SKM-1 (cell line): ENCODE data around the gene RECQL5.
"Not testable (repeated sequence)": the region's sequence is repeated elsewhere in the genome, so short reads cannot be mapped to it uniquely, and the experiment has no call there.

Source experiments
- DNase-seq: peaks from one replicate; lab custom pipeline; 2025; ENCODE audit not compliant: unreplicated experiment; lab: John Stamatoyannopoulos, UW

RECQL5 gene

DNA sequence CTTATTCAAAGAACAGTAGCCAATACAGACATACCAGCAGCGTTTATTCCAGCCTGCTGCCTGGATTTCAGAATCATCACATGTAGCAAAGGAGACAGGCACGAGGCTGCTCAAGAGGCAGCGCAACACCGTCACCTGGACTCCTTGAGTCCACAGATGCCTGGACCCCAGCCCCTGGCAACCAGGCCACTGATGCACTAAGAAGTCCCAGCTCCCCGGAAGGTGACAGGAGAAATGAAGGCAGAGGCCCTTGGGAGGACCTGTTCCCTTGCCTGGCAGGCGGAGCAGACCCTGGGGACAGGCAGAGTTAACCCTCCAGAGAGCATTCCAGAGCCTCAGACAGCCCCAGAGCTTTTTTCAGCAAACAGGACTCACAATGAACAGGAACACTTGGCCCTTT lies 17.3 kb downstream of the RECQL5 start:
- DNase-seq, result no peak

DNA sequence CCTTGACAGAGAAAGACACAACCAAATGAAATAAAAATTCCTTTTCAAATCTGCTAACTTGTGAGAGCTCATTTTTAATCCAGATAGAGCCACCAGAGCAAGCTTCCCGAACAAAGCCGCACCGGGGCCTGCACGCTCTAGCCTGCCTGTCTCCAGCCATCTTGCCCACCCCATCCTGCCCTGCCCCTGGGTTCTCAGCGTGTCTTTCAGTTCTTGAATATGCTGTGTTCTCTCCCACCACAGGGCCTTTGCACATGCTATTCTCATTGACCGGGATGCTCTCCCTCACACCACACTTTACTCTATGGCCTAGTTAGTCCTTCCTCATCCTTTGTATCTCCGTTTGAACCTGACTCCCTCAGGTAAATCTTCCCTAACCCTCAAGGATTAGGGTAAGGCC lies 19.0 kb downstream of the RECQL5 start:
- DNase-seq, result no peak

DNA sequence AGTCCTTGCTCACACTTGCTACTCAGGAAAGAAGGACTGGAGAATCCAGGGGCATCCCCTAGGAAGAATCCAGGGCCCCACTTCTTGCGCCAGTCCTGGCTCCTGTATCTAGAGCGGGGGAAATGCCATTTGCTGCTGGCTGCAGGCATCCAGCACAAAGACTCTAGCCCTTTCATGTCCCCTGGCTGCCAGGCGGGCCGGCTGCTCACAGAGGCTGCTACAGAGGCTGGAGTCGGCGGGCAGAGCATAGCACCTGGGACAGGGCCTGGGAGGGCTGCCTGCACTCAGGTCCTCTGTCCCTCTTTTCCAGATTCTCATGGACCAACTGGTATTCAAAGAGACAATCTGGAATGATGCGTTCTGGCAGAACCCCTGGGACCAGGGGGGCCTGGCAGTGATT lies 19.9 kb downstream of the RECQL5 start:
- no peak for DNase-seq

DNA sequence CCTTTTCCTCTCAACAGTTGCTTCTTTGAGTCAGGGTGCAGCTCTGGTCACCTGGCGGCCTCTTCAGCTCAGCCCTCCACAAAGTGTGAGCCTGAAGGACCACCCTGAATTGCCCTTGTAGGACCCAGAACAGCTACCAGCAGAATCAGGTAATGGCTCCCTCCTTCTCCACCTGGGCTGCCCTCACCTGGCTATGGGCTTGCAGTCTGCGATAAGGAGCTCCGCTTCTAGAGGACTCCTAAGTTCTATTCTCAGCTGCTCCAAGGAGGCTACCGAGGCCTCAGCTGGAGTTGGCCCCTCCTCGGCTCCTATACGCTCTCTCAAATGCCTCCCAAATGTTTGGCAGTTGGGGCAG lies 20.3 kb downstream of the RECQL5 start:
- DNase-seq, result no peak

DNA sequence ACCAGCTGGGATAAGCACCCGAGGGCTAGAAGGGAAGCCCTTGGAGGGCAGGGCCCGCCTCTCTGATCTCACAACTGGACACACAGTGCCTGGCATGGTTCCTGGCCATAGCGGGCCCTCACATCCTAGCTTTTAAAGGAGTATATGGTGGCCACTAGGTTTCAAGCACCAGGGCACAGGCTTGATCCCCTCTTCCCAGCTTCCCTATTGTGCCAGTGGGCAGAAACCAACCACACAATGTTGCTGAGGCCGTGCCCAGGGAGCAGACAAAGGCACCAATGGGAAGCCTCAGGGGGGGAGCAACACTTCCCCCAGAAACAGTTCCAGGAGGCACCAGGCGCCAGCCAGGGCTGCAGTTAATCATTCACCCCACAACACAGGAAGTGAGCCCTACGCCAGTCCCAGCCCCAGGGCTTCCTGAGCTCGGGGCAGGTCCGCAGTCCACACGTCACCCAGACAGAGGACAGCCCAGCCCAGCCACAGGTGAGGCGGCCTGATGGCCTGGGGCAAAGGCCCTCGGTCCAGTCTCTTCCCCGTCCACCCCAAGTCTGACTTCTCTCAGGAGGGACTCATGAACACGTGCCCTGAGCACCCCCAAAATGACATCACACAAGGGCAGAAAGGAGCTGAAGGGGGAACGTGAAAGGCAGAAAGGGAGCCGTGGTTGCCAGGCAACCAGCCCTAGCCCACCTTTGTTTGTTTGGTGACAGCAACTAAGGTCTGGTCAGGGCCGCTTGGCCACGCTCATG lies 20.9 kb downstream of the RECQL5 start:
- DNase-seq, result no peak

DNA sequence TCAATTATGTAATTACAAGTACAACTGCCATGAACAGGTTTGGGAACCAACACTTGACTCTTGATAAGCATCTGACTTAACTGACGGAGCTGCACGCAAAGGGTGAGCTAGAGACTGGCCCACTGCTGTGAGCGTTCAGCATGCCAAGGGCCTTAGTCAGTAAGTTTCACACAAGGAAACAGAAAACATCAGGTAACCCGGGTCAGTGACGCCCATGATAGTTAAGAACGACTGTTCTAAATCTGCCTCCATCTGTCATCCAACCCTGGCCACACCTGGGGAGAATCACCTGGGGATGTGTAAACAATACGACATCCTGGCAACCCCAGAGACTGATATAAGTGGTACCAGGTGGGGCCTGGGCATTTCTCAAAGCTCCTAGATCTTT lies 21.5 kb downstream of the RECQL5 start:
- DNase-seq, result no peak

DNA sequence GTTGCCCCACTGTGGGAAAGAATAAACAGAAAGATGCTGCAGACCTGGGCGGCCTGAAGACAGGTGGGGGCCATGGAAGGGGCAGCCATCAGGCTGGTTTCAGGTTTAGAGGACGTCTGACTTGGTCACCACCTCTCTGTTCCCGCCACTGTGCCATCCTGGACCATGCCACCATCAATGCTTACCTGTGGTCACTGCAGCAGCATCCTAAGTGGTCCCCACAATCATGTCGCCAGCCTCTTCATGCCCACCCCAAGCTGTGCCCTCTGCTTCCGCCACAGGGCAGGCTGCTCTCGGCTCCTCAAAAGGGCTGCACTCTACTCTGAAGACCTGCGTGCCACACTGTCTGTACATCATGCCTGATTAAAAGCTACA lies 23.3 kb downstream of the RECQL5 start:
- no peak for DNase-seq

DNA sequence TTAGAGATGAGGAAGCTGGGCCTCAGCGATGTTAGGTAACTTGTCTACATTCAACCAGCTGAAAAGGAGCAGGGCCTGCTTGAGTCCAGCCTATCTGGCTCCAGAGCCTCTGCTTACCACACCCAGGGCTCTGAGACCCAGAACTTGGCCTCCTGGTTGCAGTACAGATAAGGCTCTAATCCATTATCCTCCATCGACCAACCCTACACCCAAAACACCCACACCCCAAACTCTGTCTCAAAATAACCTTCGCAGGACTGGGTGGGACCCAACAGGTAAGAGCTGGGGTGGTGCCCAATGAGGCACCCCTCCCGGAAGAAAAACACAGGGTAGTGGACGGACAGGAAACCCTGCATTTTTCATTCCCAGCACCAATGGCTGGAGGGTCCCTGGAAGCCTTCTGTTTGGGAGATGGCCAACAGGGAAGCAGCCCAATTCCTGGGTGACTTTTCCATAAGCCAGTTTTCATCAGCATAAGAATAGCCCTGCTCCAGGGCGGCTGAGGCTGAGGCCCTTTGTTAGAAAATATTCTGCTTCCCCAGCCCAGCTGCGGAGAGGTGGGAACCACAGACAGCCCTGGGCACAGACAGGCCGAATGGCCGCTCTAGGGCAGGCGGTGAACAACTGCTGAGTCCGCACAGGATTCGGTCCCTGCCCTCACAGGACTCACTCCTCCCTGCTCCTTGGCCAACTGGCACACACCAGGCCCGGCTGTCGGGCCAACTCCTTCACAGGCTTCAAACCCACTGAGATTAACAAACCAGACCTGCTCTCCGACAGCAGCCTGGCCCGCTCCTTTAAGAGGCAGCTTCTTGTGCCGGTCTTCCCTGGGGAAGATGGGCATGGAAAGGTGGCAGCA lies 23.9 kb downstream of the RECQL5 start:
- no peak for DNase-seq

DNA sequence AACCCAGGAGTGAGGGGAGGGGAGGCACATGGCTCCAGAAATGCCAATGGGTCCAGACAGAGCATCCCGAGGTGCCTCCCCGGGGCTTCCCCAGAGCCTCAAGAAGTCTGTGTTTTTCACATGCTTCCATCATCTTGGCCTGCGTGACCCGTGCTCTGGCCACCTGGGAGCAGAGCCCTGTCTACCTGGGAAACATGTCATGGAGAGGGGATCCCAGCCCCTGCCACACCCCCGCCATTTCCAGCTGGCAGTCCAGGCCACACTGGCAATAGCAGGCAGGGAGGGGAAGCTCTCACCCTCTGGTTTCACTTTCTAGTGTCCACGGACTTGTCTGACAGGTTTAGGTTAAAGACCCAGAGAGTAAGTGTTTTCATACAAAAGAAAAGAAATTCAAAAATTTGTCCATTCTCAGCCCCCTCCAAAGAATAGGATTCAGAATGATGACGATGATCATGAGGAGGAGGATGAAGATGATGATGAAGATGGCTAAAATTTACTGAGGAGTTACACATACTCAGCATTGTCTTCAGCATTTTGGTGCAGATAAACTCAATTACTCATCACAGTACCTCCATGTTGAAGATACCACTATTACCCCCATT lies 24.7 kb downstream of the RECQL5 start:
- no peak for DNase-seq

DNA sequence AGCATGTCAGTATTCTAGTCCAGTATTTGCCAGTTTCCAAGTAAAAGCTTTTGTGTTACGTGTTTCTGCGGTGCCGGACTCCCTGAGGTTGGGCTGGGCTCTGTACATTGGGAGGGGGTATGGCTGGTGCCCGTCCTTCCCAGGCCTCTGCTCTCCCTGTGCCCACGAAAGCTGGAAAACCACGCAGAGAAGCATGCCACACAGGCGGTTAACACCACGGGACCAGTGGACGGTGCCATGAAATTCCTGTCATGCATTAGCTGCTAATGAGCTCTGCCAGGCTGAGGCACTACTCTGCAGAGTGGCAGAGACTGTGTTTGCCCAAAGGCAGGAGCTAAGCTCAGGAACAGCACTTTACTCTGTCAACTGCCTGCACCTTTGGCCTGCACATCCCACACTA lies 25.6 kb downstream of the RECQL5 start:
- DNase-seq, result no peak

DNA sequence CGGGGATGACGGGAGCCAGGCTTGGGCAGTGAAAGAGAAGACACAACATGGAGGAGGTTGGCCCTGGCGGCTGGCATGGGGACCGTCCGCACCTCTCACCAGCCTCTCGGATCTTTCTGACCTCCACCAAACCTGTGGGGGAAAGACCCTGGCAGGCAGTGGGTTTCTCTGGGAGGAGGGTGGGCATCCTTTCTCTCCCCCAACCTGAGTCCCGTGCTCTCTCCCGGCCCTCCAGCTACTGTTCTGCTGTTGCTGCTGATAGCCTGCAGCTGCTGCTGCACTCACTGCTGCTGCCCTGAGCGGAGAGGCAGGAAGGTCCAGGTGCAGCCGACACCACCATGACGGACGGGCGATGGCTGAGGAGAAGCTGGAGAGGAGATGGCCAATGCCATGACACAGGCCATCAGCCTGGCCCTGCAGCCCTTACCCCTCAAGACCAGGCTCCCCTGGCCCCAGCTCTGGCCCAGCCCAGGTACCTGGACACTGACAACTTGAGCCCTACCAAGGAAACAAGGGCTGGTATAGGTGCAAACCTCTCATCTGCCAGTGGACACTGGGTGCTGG lies 26.3 kb downstream of the RECQL5 start:
- no peak for DNase-seq

DNA sequence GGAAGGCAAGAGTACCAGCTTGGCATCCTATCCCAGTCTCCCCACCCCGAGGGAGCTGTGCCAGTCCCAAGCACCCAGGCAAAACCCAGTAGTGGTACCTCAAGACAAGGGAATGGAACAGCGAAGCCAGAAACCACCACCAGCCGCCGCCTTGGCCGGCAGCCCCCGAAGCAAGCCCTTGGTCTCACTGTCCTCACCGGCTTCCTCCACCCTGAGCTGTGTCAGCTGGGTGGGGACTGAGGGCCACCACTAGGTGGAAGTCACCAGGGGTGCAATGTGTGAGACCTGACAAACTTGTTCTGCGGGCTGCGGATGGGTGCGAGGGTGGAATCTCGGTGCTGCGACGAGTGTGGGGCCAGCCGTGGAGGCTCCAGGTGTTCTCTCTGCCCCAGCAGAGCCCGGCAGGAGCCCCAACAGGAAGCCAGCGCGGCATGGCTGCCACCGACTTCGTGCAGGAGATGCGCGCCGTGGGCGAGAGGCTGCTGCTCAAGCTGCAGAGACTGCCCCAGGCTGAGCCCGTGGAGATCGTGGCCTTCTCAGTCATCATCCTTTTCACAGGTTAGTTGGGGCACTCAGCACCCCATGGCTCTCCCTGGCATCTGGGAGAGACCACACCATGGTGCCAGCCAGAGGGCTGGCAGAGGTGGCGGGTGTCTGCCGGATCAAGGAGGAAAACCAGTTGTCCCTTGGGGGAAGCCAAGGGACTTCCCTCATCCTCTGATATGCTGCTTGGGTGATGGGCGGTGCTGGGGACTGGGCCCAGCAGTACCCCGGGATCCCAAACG lies 27.0 kb downstream of the RECQL5 start:
- DNase-seq, result no peak

DNA sequence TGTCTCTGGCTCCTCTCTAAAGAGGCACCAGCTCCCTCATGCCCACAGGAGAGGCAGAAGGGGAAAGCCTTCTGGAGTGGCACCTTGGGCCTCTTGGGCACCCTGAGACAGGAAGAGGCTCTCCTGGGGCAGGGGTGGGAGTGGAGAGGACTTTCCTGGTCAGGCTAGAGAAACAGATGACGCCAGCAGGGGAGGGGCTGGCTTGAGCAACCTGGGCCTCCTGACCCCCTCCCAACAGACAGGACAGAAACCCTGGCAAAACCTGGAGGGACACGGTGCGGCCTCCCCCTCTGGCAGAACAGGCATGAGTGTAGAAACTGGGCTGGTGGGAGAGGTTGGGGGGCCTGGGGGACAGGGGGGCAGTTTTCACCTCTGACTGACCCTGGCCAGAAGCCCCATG lies 27.6 kb downstream of the RECQL5 start:
- no peak for DNase-seq

DNA sequence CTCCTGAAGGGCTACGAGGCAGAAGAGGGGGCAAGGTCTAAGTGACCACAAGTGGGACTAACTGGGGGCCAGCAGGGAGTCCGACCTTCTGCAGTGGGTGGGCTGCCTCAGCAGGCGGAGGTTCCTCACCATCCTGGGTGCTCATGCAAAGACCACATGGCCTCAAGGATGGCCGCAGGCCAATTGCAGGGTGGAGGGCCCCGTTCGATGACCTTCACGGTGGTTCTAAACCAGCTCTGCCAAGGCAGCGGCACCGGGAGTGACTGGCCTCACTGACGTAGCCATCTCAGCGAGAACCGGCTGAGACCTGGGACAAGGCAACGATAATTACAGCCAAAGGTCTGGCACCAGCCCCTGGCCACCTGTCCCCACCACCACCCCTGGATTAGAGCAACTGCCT lies 28.1 kb downstream of the RECQL5 start:
- DNase-seq, result no peak

DNA sequence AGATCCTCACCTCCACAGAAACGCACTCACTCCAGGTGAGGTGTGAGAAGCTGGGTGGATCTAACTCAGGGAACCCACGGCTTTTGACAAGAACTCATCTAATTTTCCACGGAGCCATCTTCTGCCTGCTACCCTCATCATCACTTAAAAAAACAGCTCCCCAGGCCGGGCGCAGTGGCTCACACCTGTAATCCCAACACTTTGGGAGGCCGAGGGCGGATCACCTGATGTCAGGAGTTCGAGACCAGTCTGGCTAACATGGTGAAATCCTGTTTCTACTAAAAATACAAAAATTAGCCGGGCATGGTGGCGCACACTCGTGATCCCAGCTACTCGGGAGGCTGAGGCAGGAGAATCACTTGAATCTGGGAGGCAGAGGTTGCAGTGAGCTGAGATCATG lies 28.9 kb downstream of the RECQL5 start:
- not testable (repeated sequence) for DNase-seq

DNA sequence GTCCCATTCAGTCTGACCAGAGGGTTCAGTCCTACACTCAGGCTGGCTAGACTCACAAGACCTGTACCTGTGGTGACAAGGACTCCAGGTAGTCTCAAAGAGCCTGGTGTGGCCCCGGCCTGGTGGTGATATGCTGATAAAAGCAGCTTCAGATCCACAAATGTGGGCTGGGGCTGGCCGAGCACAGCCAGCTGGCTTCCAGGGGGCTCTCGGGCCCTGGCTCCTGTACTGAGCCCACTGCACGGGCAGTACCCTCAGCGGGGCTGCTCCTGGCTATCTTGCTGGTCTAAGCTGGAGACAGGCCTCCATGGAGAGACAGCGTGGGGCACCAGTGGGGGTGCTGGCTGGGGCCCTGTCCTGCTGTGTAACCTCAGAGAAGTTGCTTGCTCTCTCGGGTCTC lies 29.4 kb downstream of the RECQL5 start:
- DNase-seq, result no peak

DNA sequence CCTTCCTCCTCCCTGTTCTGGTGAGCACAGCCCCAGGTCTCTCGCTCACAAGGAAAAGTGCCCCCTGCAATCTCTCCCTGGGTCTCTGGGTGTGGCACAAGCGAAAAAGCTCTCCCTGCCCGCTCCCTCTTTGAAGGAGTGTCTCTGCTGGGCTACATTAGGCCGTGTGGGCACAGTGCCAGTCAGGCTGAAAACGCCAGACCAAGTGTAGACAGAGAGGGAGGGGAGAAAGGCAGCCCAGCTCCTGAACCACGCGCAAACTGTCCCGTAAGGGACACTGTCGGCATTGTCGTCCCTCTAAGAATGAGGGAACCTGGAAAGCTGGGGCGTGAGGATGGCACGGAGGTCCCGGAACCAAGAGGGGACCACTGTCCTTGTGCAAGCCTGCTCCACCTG lies 29.8 kb downstream of the RECQL5 start:
- no peak for DNase-seq

DNA sequence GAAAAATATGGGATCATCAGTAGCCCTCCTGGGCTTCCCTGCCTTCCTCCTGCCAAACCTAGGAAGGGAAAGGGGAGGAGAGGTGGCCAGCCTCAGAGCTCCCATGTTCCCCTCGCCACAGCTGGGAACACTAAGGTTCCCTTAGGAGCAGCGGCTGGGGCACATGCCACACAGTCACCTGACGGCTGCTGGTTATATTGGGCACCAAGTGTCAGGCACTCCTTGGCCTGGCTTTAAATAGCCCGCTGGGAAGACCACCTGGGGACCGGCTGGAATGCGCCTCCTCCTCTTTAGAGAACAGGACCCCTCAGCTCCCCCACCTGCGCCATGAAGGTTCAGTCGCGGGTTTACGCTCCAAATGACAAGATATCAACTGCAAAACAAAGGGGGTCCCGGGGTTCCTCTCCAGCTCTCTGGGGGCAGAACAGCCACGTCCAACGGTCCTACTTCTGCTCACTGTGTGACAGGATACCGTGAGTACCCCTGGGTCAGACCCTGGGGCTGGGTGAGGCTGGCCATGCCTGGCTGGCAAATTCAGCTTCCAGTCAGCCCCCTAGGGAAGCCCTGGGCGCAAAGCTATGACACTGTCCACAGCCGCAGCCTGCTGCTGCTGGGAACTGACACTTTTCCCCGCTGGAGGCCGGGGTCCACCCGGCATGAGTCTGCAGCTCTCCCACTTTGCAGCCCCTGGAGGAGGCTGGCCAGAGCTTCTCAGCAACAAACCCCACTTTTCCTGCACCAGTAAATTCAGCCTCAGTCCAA lies 30.4 kb downstream of the RECQL5 start:
- DNase-seq, result no peak

DNA sequence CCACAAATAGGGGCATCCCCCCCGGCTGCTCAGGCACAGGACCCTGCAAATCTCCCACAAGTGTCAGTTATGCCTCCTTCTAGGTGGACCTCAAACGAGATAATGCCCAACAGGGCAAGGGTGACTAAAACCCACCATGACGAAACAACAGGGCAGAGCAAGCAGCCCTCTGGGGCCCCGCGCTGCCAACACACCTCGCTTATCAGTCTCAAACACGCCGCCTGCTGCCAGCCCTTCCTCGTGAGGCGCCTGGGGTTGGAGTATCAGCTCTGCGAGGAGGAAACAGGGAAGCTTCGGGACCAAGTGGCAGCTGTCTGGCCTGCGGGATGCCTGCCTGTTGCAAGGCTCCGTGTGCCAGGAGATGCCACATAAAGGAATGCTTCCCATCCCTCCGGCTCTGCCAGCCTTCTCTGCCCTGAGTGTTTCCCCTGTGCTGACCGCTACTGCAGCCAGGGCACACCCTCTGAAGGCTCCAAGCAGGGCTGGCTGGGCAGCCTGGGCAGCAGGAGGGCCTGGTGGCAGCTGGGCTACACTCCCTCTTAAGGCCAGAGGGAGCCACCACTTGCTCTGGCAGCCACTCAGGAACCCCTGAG lies 31.2 kb downstream of the RECQL5 start:
- DNase-seq, result no peak
